HepG2 (cell line): ENCODE measurements around the gene HS3ST3B1. TPM values are rescaled to one million over a fixed set of nuclear protein-coding genes. Genes with fewer than 3 reads are reported as not detected.
A peak's percentile ranks its signal among the peaks of the same experiment; 100 is the strongest.

ENCODE experiments used
- ATF5 ChIP-seq: sonication (generic); formaldehyde crosslinking; IDR thresholded peaks from 2 replicates; pipeline ENCODE4 v1.4.0; 2020; ENCODE audit warnings: mild to moderate bottlenecking, low read depth, missing genetic modification reagents
- EEA1 ChIP-seq: sonication (generic); formaldehyde crosslinking; IDR thresholded peaks from 2 replicates; pipeline ENCODE4 v1.5.1; 2020; ENCODE audit warnings: mild to moderate bottlenecking, missing genetic modification reagents, borderline replicate concordance
- HMG20A ChIP-seq: IDR thresholded peaks from 2 replicates; pipeline ENCODE4 v1.6.1; 2016; ENCODE audit warnings: borderline replicate concordance
- HMGXB4 ChIP-seq, 2 experiments: sonication (generic) in 1 of 2; formaldehyde crosslinking in 1 of 2; IDR thresholded peaks; 2 replicates each; pipeline versions ENCODE4 v1.4.0 to v1.6.1; 2018 to 2020; ENCODE audit warnings: missing genetic modification reagents in 2 of 2, borderline replicate concordance in 1 of 2, low read depth in 1 of 2, mild to moderate bottlenecking in 1 of 2, missing biosample characterization in 1 of 2
- HNF4A ChIP-seq: sonication (generic); formaldehyde crosslinking; IDR thresholded peaks from 2 replicates; pipeline ENCODE4 v1.4.0; 2020; ENCODE audit warnings: missing genetic modification reagents
- KDM1A ChIP-seq: IDR thresholded peaks from 2 replicates; pipeline ENCODE4 v1.6.1; 2016; ENCODE audit warnings: missing compliant biosample characterization
- KLF16 ChIP-seq, 2 experiments: sonication (generic) in 1 of 2; formaldehyde crosslinking in 1 of 2; IDR thresholded peaks; 2 replicates each; pipeline versions ENCODE4 v1.6.1 to v1.8.0; 2016 to 2023; ENCODE audit warnings: missing genetic modification reagents in 2 of 2, missing compliant biosample characterization in 1 of 2
- MBD4 ChIP-seq: IDR thresholded peaks from 2 replicates; pipeline ENCODE4 v1.6.1; 2012; ENCODE audit warnings: low read length, inconsistent platforms, borderline replicate concordance
- NAIF1 ChIP-seq: sonication (generic); formaldehyde crosslinking; IDR thresholded peaks from 2 replicates; pipeline ENCODE4 v1.5.0; 2020; ENCODE audit warnings: mild to moderate bottlenecking, missing genetic modification reagents, borderline replicate concordance
- PAX8 ChIP-seq: sonication (generic); formaldehyde crosslinking; IDR thresholded peaks from 2 replicates; pipeline ENCODE4 v1.8.0; 2022; ENCODE audit warnings: mild to moderate bottlenecking, missing genetic modification reagents, borderline replicate concordance
- SKIL ChIP-seq: sonication (generic); formaldehyde crosslinking; IDR thresholded peaks from 2 replicates; pipeline ENCODE4 v1.8.0; 2022; ENCODE audit warnings: missing genetic modification reagents, mild to moderate bottlenecking, moderate library complexity, borderline replicate concordance
- ZFY ChIP-seq: sonication (generic); formaldehyde crosslinking; IDR thresholded peaks from 2 replicates; pipeline ENCODE4 v1.4.0; 2020; ENCODE audit warnings: missing genetic modification reagents
- polyA plus RNA-seq, 8 experiments: library from polyadenylated mRNA; depleted of rRNA in 3 of 8; stranded (reverse) in 7 of 8; unstranded in 1 of 8; fragments of >200 nt; fragmentation: Illumina TruSeq in 4 of 8; extraction: Trizol in 4 of 8; gene quantifications; 2 replicates each; pipeline versions ENCODE4 v1.2.1 to v1.2.3, GENCODE V29; 2011 to 2016; ENCODE audit warnings: low read depth in 4 of 8, missing spikeins in 1 of 8, mixed read lengths in 1 of 8; ENCODE audit not compliant: insufficient read depth in 1 of 8
- total RNA-seq, 5 experiments: library from RNA; depleted of rRNA; stranded (reverse); fragments of >200 nt; fragmentation: Illumina TruSeq; extraction: Trizol; gene quantifications; 2 replicates each; pipeline ENCODE4 v1.2.3, GENCODE V29; 2016; ENCODE audit warnings: low read depth in 1 of 5
- TF ChIP-seq, protein P1 (sequence below): sonication (generic); formaldehyde crosslinking; IDR thresholded peaks from 2 replicates; pipeline ENCODE4 v1.4.0; 2020; ENCODE audit warnings: mild to moderate bottlenecking, missing genetic modification reagents
- TF ChIP-seq, protein P2 (sequence below): sonication (generic); formaldehyde crosslinking; IDR thresholded peaks from 2 replicates; pipeline ENCODE4 v1.5.0; 2020; ENCODE audit warnings: mild to moderate bottlenecking, missing genetic modification reagents, moderate library complexity
- TF ChIP-seq, protein P3 (sequence below): IDR thresholded peaks from 2 replicates; pipeline ENCODE4 v1.6.1; 2016; ENCODE audit warnings: mild to moderate bottlenecking

Gene HS3ST3B1
- total and polyA plus RNA-seq, 2 of the 13 experiments (the other 11 are each of a cell fraction or from before 2014, with no cell fraction given) = 15.7 to 39.5 TPM

- TF ChIP-seq, protein P1, sequence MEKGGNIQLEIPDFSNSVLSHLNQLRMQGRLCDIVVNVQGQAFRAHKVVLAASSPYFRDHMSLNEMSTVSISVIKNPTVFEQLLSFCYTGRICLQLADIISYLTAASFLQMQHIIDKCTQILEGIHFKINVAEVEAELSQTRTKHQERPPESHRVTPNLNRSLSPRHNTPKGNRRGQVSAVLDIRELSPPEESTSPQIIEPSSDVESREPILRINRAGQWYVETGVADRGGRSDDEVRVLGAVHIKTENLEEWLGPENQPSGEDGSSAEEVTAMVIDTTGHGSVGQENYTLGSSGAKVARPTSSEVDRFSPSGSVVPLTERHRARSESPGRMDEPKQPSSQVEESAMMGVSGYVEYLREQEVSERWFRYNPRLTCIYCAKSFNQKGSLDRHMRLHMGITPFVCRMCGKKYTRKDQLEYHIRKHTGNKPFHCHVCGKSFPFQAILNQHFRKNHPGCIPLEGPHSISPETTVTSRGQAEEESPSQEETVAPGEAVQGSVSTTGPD (CRISPR knock-in tag) = no peak
- no peak for TF ChIP-seq ATF5 (CRISPR knock-in tag)
- TF ChIP-seq, protein P2, sequence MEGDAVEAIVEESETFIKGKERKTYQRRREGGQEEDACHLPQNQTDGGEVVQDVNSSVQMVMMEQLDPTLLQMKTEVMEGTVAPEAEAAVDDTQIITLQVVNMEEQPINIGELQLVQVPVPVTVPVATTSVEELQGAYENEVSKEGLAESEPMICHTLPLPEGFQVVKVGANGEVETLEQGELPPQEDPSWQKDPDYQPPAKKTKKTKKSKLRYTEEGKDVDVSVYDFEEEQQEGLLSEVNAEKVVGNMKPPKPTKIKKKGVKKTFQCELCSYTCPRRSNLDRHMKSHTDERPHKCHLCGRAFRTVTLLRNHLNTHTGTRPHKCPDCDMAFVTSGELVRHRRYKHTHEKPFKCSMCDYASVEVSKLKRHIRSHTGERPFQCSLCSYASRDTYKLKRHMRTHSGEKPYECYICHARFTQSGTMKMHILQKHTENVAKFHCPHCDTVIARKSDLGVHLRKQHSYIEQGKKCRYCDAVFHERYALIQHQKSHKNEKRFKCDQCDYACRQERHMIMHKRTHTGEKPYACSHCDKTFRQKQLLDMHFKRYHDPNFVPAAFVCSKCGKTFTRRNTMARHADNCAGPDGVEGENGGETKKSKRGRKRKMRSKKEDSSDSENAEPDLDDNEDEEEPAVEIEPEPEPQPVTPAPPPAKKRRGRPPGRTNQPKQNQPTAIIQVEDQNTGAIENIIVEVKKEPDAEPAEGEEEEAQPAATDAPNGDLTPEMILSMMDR (CRISPR knock-in tag) = peak; percentile 65
- no peak for TF ChIP-seq HMG20A (CRISPR knock-in tag)
- no peak for TF ChIP-seq PAX8 (CRISPR knock-in tag)
- peak; percentile 80 to 81 for TF ChIP-seq HMGXB4 (CRISPR knock-in tag; IDR thresholded peaks at IDR 0.05; ENCODE audit: borderline replicate concordance in 1 of 2, low read depth in 1 of 2)
- peak; percentile 45 for TF ChIP-seq ZFY (CRISPR knock-in tag)
- TF ChIP-seq KDM1A = no peak
- TF ChIP-seq KLF16 (CRISPR knock-in tag; IDR thresholded peaks at IDR 0.05) = no peak
- TF ChIP-seq NAIF1 (CRISPR knock-in tag) = no peak
- TF ChIP-seq EEA1 = no peak
- TF ChIP-seq, protein P3, sequence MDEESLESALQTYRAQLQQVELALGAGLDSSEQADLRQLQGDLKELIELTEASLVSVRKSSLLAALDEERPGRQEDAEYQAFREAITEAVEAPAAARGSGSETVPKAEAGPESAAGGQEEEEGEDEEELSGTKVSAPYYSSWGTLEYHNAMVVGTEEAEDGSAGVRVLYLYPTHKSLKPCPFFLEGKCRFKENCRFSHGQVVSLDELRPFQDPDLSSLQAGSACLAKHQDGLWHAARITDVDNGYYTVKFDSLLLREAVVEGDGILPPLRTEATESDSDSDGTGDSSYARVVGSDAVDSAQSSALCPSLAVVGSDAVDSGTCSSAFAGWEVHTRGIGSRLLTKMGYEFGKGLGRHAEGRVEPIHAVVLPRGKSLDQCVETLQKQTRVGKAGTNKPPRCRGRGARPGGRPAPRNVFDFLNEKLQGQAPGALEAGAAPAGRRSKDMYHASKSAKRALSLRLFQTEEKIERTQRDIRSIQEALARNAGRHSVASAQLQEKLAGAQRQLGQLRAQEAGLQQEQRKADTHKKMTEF = no peak
- no peak for TF ChIP-seq MBD4
- TF ChIP-seq HNF4A (CRISPR knock-in tag) = no peak
- TF ChIP-seq SKIL (CRISPR knock-in tag) = no peak
These were observed 1.7 kb downstream of the HS3ST3B1 start (continued) for GRCh38 chr17:14302431-14303099.
